ENCODE data around the gene TMEM125.
A peak's percentile ranks its signal among the peaks of the same experiment; 100 is the strongest.

Gene TMEM125

GRCh38 chr1:43269627-43270375, at the start of gene TMEM125:
TMEM125 (plus strand) TSS chr1:43269983; CDS start chr1:43272723, 2,740 bp downstream.
- DNase-seq = no peak

- no peak for DNase-seq
These were observed 48.6 kb upstream of the TMEM125 start for GRCh38 chr1:43220905-43221778.

GRCh38 chr1:43221797-43222196, 48.0 kb upstream of the TMEM125 start:
- no peak for DNase-seq

GRCh38 chr1:43222879-43223278, 46.9 kb upstream of the TMEM125 start:
- DNase-seq = no peak

GRCh38 chr1:43225168-43225567, 44.6 kb upstream of the TMEM125 start:
- no peak for DNase-seq

- peak in 54 of 56 donors; percentile 11 to 92 (median 66) for DNase-seq
These were observed 42.5 kb upstream of the TMEM125 start for GRCh38 chr1:43227143-43227764.

GRCh38 chr1:43229826-43230780, 39.7 kb upstream of the TMEM125 start:
- DNase-seq = peak in 2 of 56 donors; percentile 9 to 24

GRCh38 chr1:43232074-43232473, 37.7 kb upstream of the TMEM125 start:
- no peak for DNase-seq

GRCh38 chr1:43232482-43232881, 37.3 kb upstream of the TMEM125 start:
- DNase-seq = no peak

GRCh38 chr1:43233631-43234030, 36.2 kb upstream of the TMEM125 start:
- no peak for DNase-seq

- no peak for DNase-seq
These were observed 35.5 kb upstream of the TMEM125 start for GRCh38 chr1:43234267-43234666.

GRCh38 chr1:43235040-43235439, 34.7 kb upstream of the TMEM125 start:
- DNase-seq = no peak

GRCh38 chr1:43235451-43236121, 34.2 kb upstream of the TMEM125 start:
- no peak for DNase-seq

GRCh38 chr1:43237121-43237520, 32.7 kb upstream of the TMEM125 start:
- no peak for DNase-seq

- peak in 51 of 56 donors; percentile 9 to 87 (median 59) for DNase-seq
These were observed 31.7 kb upstream of the TMEM125 start for GRCh38 chr1:43238085-43238484.

GRCh38 chr1:43238991-43239469, 30.8 kb upstream of the TMEM125 start:
- no peak for DNase-seq

GRCh38 chr1:43239484-43239883, 30.3 kb upstream of the TMEM125 start:
- no peak for DNase-seq

- DNase-seq = no peak
These were observed 28.4 kb upstream of the TMEM125 start for GRCh38 chr1:43241413-43241836.

GRCh38 chr1:43243299-43243698, 26.5 kb upstream of the TMEM125 start:
- no peak for DNase-seq
